AG04449 (cell line): ENCODE results near the gene DIS3L2.
"Not testable (repeated sequence)": the region's sequence is repeated elsewhere in the genome, so short reads cannot be mapped to it uniquely, and the experiment has no call there.

Experiments used
- CTCF ChIA-PET: fragments of 350-600 bp; formaldehyde crosslinking; extraction: SDS; loops from one replicate; lab custom pipeline; 2021; ENCODE audit warnings: antibody characterized with exemption; lab: Yijun Ruan, JAX
- POLR2A ChIA-PET: fragments of 400-600, 350-600 bp; formaldehyde crosslinking; extraction: SDS; loops from one replicate; lab custom pipeline; 2020; ENCODE audit warnings: antibody characterized with exemption, inconsistent platforms; lab: Yijun Ruan, JAX
- DNase-seq: peaks from one replicate; pipeline ENCODE4 v3.0.0-alpha.2; 2010; ENCODE audit warnings: low read depth, low spot score
- H3K4me3 ChIP-seq: 2 replicates; pipeline ENCODE4 v1.5.1; 2011; ENCODE audit warnings: low read depth, mild to moderate bottlenecking, control low read depth, low read length
- TF ChIP-seq, protein P1 (sequence below): IDR thresholded peaks from one replicate; pipeline ENCODE4 v1.5.1; 2011; ENCODE audit warnings: mild to moderate bottlenecking, moderate library complexity, low read length, control low read depth, inconsistent platforms; ENCODE audit not compliant: insufficient read depth; ENCODE audit errors: missing control alignments

Gene DIS3L2

GRCh38 chr2:232336241-232336736 lies 374.8 kb downstream of the DIS3L2 start:
- no peak for DNase-seq
- TF ChIP-seq, protein P1, sequence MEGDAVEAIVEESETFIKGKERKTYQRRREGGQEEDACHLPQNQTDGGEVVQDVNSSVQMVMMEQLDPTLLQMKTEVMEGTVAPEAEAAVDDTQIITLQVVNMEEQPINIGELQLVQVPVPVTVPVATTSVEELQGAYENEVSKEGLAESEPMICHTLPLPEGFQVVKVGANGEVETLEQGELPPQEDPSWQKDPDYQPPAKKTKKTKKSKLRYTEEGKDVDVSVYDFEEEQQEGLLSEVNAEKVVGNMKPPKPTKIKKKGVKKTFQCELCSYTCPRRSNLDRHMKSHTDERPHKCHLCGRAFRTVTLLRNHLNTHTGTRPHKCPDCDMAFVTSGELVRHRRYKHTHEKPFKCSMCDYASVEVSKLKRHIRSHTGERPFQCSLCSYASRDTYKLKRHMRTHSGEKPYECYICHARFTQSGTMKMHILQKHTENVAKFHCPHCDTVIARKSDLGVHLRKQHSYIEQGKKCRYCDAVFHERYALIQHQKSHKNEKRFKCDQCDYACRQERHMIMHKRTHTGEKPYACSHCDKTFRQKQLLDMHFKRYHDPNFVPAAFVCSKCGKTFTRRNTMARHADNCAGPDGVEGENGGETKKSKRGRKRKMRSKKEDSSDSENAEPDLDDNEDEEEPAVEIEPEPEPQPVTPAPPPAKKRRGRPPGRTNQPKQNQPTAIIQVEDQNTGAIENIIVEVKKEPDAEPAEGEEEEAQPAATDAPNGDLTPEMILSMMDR, result no peak
- no peak overlapping the region for H3K4me3 ChIP-seq
- CTCF ChIA-PET, result interaction anchor here (0.8 to 4.6 kb wide), 14 partner anchors 11 to 451 kb away, joined by 3 to 46 read pairs (median 3); no protein-coding TSS in a partner anchor
- POLR2A ChIA-PET, result no interaction called here

DNA sequence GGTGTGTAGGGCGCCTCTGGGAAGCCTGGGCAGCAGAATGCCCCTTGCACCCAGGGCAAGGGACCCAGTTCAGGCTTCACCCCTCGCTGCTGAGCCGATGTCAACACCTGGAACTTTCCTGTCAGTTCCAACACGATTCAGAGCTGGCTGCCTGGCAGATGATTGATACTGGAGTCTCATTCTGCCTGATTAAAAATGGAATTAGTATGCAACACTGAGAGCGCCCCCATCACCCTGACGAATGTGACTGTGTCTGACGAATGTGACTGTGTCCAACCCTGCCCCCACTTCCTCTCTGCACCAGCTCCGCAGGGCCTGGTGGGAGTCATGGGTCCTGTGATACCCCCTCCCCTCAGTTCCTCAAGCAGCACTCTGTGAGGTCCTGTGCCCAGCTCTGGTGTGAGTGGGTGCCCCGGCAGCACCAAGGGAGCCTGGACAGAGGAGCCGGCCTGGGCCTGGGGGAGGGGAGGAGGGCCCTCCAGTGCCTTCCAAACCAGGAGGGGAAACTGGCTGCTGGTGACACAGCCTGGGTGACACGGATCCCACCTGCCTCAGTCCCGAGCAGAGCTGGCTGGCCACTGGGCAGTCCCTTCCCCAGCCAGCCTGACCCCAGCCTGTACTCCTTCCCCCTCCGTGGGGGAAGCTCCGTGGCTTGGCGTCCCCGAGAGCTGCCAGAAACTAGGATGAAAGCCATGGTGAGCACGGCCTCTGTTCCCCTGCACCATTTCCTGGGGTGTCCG lies 375.6 kb downstream of the DIS3L2 start:
- DNase-seq, result no peak
- TF ChIP-seq, protein P1, result no peak
- CTCF ChIA-PET, result interaction anchor here (1.1 to 4.6 kb wide), 6 partner anchors 12 to 431 kb away, joined by 3 to 46 read pairs (median 17); no protein-coding TSS in a partner anchor
- H3K4me3 ChIP-seq, result no peak overlapping the region
- POLR2A ChIA-PET, result no interaction called here

DNA sequence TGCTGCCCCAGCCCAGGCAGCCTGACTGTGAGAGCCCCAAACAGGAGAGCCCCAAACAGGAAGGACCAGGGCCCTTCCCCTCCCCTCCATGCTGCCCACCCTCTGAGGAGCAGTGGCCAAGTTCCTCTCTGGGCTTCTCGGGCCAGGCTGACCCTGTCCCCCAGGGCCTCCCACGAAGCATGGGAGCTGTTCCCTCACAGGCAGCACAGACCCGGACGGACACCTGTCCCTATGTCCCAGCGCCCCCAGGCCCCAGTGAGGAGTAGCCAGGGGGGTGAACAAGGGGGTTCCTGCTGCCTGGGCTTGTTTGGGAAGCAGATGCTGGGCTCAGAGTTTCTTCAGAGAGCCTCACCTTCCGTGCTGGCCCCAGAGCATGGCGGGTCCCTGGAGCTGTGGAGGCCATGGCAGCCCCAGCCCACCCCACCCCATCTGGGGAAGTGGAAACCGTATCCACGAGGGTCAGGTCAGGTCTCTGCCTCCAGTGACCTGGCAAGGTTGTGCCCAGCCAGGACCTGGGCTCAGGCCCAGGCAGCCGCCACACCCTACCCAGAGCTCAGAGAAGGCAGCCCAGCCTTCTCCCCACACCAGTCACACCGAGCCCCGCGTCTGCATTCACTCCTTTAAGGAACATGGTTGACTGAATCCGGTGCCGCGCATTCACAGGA lies 376.7 kb downstream of the DIS3L2 start:
- CTCF ChIA-PET, result interaction anchor here (4.6 kb wide), 1 partner anchor 102 kb away, joined by 46 read pairs; no protein-coding TSS in a partner anchor
- POLR2A ChIA-PET, DNase-seq, H3K4me3 ChIP-seq: not testable (repeated sequence)

DNA sequence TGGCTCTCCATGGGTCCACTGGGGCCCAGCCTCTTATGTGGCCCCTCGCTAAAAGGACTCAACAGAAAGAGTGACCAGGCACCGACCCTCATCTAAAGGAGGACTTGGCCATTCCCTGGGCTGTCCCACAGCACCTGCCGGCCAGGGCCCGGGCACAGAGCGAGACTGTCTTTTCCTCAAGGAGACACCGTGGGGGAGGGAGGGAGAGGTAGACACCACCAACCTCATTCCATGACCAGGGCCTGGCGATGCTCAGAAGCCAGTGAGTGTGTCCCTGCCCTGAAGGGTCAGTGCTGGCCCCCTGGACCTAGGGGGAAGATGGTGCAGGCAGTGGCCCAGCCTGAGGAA lies 377.2 kb downstream of the DIS3L2 start:
- no peak overlapping the region for H3K4me3 ChIP-seq
- TF ChIP-seq, protein P1, result no peak
- DNase-seq, result no peak
- ChIA-PET POLR2A (no interaction called here), CTCF (interaction anchor here (1.0 kb wide), 1 partner anchor 101 kb away, joined by 3 read pairs; no protein-coding TSS in a partner anchor)

- DNase-seq, result no peak
- no peak overlapping the region for H3K4me3 ChIP-seq
- ChIA-PET POLR2A (no interaction called here), CTCF (interaction anchor here (0.9 to 1.7 kb wide), 5 partner anchors 11 to 102 kb away, joined by 3 to 7 read pairs (median 3); no protein-coding TSS in a partner anchor)
- TF ChIP-seq, protein P1, result no peak
Observed at GRCh38 chr2:232339121-232340081, 377.9 kb downstream of the DIS3L2 start.
